Measurements from ENCODE around the gene GRB2. TPM values are rescaled to one million over a fixed set of nuclear protein-coding genes. Genes with fewer than 3 reads are reported as not detected.
A peak's percentile ranks its signal among the peaks of the same experiment; 100 is the strongest.

The GRB2 gene
- total and polyA plus RNA-seq, 2 donors (not counting 1 experiment from before 2014, with no cell fraction given): 114 to 219 TPM

DNA sequence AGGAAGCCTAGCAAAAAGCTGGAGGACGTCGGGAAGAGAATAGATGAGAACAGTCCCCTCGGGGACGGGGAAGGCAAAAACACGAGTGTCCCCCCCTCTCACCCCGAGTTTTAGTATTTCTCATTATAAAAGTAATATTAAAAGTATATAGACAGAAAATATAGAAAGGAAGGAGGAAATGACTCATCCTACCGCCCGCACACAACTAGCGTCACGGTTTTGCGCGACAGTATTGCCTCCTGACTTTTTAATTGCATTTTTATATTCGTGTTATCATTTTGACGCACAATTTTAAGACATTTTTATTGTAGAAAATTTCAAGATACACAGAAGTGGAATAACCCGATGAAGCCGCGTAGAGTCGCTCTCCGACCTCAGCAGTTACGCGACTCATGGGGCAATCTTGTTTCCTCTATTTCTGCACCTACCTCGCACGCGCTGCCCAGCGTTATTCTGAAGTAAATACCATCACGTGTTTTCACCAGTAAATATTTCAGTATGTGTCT lies 115.6 kb downstream of the GRB2 start:
- 17% methylated on average over 7 of the region's 26 CpGs for WGBS (ENCODE audit: insufficient coverage)

More for the DNA sequence above, 115.6 kb downstream of the GRB2 start:
- peaks cover 38% of the 10 kb centered on the region for H3K79me2 ChIP-seq (ENCODE audit: control insufficient read depth, insufficient read depth, low read length)
- H2AFZ ChIP-seq (ENCODE audit: insufficient read depth, low read depth, low read length, poor library complexity, severe bottlenecking): peak overlapping the region; percentile 95
- H3K27ac ChIP-seq (ENCODE audit: low read length in 2 of 2): peak overlapping the region; percentile 90 to 98
- intact Hi-C loops (cut with micrococcal nuclease): loop anchor here (1.0 to 10.0 kb wide), 12 partner anchors 7 to 375 kb away; partner anchors contain the start of genes GGA3, GRB2, LLGL2 and MIF4GD
- peak overlapping the region; percentile 100 for H3K4me2 ChIP-seq (replicated peaks; ENCODE audit: low read depth, low read length, poor library complexity, severe bottlenecking)
- ChIA-PET POLR2A (interaction anchor here (0.6 to 2.8 kb wide), 23 partner anchors 8 to 226 kb away, joined by 3 to 25 read pairs (median 6); partner anchors contain the start of genes GGA3, GRB2, MIF4GD and MRPS7), CTCF (interaction anchor here (0.8 to 5.2 kb wide), 45 partner anchors 8 to 332 kb away, joined by 3 to 79 read pairs (median 5); partner anchors contain the start of genes GGA3, GRB2, MIF4GD and MRPS7)
- H3K4me3 ChIP-seq (ENCODE audit: control extremely low read depth in 1 of 5, extremely low read depth in 1 of 5, insufficient read depth in 1 of 5, low read depth in 2 of 5, low read length in 4 of 5): peak overlapping the region; percentile 77 to 88 (median 85)
- Mint-ChIP-seq H3K27me3 (no peaks in the 10 kb centered on the region), H3K27ac (peak overlapping the region; percentile 100), H3K4me3 (peak overlapping the region; percentile 98), H3K9me3 (ENCODE audit: insufficient read depth) (no peaks in the 10 kb centered on the region), H3K4me1 (peaks cover 42% of the 10 kb centered on the region)
- peaks cover 1 to 21% of the 10 kb centered on the region in 2 experiments for H3K36me3 ChIP-seq (replicated peaks in 1 of 2; ENCODE audit: control extremely low read depth in 1 of 2, control insufficient read depth in 1 of 2, extremely low read depth in 1 of 2, insufficient read depth in 2 of 2, low read length in 1 of 2)
- DNase-seq (peak; percentile 88), ATAC-seq (ENCODE audit: low read depth) (peak; percentile 26)
- H3K9ac ChIP-seq (ENCODE audit: low read length): peak overlapping the region; percentile 93
- TF ChIP-seq EZH2 (IDR thresholded peaks at IDR 0.05; ENCODE audit: borderline replicate concordance, insufficient read depth, low read depth, low read length, poor library complexity, severe bottlenecking): no peak
- TF ChIP-seq, protein P1, sequence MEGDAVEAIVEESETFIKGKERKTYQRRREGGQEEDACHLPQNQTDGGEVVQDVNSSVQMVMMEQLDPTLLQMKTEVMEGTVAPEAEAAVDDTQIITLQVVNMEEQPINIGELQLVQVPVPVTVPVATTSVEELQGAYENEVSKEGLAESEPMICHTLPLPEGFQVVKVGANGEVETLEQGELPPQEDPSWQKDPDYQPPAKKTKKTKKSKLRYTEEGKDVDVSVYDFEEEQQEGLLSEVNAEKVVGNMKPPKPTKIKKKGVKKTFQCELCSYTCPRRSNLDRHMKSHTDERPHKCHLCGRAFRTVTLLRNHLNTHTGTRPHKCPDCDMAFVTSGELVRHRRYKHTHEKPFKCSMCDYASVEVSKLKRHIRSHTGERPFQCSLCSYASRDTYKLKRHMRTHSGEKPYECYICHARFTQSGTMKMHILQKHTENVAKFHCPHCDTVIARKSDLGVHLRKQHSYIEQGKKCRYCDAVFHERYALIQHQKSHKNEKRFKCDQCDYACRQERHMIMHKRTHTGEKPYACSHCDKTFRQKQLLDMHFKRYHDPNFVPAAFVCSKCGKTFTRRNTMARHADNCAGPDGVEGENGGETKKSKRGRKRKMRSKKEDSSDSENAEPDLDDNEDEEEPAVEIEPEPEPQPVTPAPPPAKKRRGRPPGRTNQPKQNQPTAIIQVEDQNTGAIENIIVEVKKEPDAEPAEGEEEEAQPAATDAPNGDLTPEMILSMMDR (IDR thresholded peaks at IDR 0.05): peak; percentile 78
- peaks cover 29 to 50% of the 10 kb centered on the region in 2 donors for H3K4me1 ChIP-seq (ENCODE audit: control insufficient read depth in 2 of 2, insufficient read depth in 2 of 2, low read length in 2 of 2)
- H3K9me3 ChIP-seq (ENCODE audit: control extremely low read depth in 1 of 3, control insufficient read depth in 2 of 3, insufficient read depth in 1 of 3, low read length in 2 of 3): no peaks in the 10 kb centered on the region
- H4K20me1 ChIP-seq (ENCODE audit: control insufficient read depth, insufficient read depth, low read length, poor library complexity, severe bottlenecking): no peaks in the 10 kb centered on the region
- H3K27me3 ChIP-seq (replicated peaks in 1 of 4; ENCODE audit: control extremely low read depth in 1 of 4, control insufficient read depth in 3 of 4, insufficient read depth in 4 of 4, low read length in 3 of 4): no peaks in the 10 kb centered on the region

Measured in B cell (primary cell).